NCI-H146 treated with DMSO at 0.1 percent for 48 hours (cell line): ENCODE results near the gene WWOX.

Source experiments
- DNase-seq: peaks from one replicate; lab custom pipeline; 2025; ENCODE audit not compliant: unreplicated experiment; lab: John Stamatoyannopoulos, UW

The WWOX gene

DNA sequence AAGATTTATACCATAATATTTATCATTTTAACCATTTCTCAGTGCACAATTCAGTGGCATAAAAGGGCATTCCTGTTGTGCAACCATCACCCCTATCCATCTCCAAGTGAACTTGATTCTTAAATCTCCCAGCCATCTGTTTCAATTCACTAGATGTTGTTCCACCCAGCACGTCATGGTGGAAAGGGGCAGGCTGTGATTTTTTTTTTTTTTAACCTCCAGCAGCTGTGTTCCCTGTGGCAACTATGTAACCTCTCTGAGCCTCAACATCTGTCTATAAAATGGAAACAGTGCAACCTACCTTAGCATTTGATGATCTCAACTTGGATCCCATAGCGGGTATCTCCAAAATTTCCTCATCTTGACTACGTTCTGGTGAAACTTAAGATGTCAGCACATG is 604.5 kb downstream of the WWOX start:
- DNase-seq, result no peak

DNA sequence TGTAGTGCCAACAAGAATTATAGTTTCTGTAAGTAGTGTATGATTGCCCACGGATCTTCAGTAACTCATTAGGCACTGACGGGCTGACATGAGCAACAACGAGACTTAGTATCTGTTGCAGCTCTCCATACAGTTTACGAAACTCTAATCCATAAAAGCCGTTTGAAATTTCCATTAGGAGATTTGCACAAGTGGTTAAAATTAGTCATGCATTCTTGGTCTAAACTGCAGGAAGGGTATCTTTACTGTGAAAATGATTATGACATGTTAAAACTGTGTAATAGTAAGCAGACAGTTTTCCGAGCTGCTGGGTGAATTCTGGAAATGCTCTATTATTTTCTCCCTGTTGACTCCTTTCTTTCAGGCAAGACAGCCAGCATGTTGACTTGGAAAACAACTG is 605.0 kb downstream of the WWOX start:
- no peak for DNase-seq

DNA sequence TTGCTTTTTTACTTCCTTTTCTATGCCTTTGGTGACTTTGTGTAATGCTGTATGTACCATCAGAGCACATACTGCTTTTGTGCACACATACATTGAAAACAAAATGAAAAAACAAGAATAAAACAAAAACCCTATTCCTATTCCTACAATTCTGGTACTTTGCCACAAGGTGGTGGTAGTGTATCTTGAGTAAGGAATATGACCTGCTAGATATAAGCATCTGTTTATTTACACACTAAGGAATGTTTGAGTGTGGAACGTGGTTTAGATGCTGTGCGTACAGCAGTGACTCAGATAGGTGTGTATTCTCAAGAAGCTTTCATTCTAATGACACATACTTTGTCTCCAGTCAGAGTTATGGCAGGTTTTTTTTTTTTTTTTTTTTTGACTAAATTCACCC is 606.2 kb downstream of the WWOX start:
- no peak for DNase-seq

DNA sequence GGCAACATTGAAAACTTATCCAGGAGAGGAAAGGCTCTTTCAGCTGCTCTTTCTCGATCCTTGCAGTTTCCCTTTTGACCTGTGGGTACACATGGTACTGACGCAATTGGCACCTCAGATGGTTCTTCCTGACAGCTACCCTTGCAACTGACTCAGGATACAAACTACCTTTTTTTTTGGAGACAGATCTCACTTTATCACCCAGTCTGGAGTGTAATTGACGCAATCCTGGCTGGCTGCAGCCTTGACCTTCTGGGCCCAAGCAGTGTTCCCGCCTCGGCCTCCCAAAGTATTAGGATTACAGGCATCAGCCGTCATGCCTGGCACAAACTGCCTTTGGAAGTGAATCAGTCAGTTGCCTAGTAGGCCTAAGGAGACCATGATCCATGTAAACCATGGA is 607.2 kb downstream of the WWOX start:
- DNase-seq, result no peak

DNA sequence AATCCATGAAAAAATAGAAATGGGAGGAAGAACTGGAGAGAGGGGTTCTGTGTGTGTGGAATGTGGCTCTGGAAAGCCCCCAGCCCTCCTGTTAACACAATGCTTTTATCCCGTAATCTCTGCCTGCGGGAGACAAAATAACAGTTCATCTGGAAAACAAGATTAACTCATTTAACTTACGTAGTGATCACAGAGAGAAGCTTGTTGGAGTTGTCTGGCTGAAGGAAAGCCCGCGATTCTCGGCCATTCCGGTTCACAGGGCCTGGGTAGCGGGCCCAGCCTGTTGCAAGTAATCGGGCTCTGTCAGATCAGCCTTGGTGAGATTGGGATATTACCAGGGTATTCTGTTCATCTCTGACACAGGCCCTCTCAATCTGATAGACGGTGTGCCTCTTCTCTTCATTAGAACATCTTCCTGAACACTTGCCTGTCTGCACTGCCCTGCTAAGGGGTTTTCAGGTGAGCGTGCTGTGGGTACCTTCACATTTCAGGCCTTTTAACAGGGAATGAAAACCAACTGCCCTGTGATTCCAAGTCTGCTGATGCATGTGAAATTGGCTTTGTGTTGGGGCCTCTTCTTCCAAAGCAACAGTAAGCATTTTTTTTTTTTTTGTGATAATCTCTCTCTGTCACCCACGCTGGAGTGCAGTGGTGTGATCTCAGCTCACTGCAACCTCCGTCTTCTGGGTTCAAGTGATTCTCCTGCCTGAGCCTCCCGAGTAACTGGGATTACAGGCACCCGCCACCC is 609.9 kb downstream of the WWOX start:
- no peak for DNase-seq

DNA sequence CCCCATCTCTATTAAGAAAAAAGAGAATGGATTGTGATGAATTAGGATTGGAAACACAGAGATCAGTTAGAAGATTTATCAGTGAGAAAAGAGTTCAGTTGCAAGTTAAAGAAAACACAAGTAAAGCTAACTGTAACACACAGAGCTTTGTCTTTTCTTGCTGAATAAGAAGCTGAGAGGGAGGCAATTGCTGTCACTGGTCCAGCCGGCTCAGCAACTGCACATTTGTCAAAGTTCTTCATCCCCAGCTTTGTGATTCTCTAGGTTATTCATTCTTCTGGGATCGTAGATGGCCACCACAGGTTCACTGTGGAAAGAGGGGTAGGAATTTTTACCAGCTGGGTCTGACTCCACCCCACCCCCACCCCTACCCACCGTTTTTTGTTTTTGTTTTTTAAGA is 615.7 kb downstream of the WWOX start:
- no peak for DNase-seq

DNA sequence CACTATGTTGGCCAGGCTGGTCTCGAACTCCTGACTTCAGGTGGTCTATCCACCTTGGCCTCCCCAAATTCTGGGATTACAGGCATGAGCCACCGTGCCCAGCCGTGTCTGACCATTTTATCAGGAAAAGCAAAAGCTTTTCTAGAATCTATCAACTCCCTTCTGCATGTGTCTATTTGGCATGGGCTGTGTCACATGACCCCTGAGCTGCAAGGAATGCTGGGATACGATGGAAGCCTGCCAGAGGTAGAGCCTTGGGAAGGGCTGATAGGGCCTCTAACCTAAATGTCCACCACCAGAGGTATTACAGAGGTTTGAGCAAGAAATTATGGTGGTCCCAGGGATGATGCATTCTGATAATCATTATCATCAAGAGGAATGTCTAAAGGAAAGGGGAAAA is 616.2 kb downstream of the WWOX start:
- no peak for DNase-seq

DNA sequence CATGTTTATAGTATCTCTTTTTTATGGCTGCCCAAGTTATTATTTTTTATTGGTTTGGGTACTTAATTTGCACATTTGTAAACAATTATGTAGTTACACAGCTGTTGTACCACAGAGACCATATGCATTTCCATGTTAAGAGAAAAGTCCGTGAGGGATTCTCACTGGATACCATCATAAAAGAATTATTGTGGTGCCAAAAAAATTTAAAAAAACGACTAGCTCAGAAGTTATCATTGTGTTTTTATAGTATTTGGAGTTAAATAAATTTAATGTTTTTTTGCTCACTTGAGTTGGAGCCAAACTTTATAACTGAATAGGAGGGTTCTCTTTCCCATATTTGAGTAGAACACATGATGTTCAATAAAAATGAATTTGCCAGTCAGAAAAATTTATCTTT is 618.7 kb downstream of the WWOX start:
- no peak for DNase-seq

DNA sequence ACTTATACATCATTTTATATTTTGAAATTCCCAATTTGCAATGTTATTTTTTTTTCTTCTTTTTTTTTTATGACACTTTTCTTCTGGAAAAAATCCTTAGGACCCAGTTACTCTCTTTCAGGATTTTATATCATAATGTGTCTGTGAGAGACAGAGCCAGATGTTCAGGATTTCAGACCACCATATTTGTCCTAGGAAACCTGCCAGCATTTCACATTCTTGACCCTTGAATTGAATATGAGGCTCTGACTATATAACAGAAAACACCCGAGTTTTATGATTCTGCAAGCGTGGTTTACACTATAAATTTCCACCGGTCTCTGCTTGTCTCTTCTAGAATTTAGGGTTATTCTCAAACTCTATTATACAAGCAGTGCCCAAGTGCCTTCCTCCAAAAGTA is 621.0 kb downstream of the WWOX start:
- DNase-seq, result no peak

DNA sequence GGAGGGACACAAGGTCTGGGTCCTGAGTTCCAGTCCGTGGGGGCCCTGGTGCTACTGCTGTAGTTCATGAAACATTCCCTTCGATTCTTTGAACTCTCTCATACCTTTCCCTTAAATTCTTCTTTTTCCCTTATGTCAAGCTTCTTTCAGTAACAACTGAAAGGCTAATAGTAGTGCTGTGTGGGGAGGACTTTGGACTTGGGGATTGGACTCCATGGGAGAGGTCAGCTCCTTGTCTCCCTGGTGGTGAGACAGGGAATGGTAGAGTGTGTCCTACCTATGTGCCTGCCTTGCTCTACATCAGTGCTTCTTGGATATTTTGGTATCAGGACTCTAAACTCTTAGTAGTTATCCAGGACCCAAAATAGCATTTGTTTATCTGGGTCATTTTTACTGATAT is 628.1 kb downstream of the WWOX start:
- DNase-seq, result no peak

DNA sequence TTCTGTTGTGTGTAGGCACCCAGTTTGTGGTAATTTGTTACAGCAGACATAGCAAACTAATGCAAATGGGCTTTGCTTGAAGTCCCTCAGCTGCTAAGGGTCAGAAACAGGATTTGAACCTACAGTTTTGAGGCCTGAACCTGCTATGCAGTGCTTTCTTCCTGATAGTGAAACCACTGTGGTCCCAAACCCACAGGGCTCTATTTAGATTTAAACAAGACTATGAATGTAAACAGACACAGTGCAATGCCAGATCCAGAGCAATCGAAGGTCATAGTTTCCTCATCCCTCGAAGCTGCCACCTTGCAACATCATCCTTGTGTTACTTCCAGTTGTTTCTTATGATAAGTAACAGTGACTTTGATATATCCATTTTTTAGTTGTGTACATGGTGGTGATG is 630.2 kb downstream of the WWOX start:
- no peak for DNase-seq

DNA sequence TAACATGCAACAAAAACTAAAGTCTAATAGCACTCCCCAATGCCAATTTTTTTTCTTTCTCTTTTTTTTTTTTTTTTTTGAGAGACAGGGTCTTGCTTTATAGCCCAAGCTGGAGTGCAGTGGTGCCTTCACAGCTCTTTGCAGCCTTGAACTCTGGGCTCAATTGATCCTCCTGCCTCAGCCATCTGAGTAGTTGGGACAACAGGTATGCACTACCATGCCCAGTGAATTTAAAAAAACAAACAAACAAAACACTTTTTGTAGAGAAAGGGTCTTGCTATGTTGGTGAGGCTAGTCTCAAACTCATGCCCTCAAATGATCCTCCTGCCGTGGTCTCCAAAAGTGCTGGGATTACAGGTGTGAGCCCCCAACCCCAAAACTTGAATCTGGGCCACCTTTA is 632.3 kb downstream of the WWOX start:
- no peak for DNase-seq

DNA sequence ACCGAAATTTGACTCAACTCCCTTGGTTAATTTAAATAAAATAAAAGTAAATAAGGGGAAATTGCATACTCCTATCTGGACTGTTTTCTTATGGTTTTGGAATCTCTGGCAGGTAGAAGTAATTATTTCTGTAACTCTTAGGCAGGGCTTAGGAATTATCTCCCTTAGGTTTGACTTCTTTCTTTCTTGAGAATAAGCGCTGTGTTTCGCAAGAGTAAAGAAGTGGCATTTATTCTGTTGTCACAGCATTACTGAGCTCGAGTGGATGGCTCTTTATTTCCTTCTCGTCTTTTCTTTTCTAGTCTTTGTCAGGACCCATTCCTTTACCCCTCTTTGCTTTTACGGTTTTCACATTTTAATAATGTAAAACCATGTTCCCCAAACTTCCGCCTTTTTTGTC is 633.2 kb downstream of the WWOX start:
- no peak for DNase-seq

DNA sequence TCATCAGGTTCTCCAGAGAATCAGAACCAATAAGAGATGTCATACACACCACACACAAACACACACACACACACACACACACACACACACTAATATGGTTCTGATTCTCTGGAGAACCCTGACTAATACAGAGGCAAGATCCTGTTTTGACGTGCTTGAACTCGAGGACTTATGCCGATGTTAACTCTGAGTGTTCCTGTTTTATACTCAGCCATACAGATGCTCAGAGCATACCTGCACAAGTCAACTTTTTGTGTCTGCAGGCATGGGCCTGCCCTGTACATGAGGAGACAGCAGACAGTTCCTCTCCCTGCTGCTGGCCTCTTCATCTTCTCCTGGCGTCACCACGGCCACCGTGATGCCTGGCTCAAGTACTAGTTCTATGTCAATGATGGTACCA is 635.9 kb downstream of the WWOX start:
- DNase-seq, result no peak

DNA sequence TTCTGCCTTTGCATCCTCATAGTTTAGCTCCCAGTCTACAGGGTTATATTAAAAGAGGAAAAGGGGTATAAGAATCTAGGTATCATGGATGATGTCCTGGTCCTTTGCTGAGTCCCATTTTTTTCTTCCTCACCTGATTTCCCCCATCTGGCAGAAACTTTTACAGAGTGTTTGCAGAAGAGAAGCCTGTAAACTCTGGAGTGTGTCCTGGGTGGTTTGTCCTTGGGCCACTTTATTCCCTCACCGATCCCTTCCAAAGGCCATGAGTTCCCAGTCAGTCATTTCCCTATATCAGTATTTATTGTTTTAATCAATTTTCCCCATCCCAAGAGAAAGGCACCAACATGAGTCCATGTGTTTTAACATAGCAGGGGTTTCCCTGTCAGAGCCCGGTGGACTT is 638.2 kb downstream of the WWOX start:
- no peak for DNase-seq

DNA sequence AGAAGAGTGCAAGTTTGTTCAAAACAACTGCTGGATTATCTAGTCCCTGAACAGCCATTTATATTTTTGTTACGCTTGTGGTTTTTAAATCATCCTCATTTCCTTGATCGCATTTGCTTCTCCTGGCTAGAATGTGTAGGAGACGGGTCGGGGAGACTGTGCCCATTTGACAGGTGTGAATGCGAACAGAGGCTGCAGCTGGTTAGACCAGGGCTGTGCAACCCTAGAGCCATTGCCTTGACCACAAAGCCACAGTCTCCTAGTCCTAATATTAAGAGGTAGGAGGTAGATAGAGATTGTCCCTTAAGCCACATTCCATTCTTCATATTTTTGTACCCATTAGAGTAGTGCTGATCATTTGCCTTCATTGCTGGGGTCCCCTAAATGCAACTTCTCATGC is 639.1 kb downstream of the WWOX start:
- no peak for DNase-seq

DNA sequence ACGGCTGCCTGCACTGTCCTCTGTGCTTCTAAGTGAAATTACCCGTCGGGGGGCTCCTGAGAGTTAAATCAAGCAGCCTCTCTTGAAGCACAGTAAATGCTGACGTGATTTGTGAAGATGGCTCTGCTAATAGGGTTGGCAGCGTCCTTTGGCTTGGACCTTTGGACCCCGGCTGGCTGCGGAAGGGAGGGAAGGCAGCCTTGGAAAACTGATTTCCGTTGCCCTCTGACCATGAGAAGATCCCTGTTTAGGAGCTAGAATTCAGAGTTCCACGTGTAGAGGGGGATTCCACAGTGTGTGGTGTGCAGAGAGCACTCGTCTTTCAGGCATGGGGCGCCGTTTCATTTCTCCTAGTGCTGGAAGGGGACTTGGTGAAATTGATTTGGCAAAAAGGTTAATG is 640.8 kb downstream of the WWOX start:
- no peak for DNase-seq

DNA sequence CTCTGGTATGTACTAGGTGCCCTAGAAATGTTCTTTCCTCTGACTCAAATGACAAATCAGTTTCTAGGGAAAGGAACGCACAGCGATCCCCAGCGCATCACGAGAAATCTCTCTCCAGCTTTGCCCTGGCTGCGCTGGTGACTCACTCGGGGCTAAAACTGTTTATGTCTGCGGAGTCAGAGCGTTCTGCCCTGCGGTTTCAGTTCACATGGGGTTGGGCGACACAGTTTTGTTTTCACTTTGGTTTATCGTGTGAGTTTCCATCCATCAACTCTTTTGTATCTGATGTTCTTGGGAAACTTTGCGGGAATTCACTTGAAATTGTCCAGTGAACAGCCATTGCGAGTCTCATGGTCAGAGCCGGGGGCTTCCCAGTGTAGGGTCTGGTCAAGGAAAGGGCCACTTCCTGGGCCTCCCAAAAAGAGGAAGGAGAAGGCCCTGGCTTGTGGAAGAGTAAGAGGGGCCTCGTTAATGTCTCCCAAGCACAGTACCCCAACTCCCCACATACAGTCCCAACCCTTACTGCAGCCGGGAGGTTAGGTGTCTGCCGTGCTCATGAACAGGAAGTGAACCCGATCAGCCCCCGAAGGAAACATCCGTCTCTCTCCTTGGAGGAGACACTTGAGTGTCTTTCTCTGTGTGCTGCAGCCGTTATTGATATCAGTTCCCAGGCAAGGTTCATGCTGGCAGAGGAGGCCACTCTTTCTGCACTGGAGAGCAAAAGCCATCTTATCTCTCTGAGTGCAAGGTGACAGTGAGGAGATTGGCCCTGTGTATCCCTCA is 643.2 kb downstream of the WWOX start:
- DNase-seq, result no peak

DNA sequence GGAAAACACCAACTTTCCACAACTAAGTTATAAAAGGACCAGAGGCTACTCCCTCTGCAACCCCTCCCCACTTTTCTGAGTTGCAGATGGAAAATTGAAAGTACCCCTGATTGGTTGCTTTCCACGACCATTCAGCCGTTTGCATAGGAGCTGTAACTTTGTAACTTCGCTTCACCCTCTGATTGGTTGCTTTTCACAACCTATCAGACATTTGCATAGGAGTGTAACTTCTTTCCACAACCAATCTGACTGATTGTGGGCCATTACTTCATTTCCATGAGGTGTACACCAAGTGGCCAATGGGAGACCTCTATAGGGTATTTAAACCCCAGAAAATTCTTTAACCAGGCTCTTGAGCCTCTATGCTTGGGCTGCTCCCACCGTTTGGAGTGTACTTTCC is 644.1 kb downstream of the WWOX start:
- DNase-seq, result no peak

DNA sequence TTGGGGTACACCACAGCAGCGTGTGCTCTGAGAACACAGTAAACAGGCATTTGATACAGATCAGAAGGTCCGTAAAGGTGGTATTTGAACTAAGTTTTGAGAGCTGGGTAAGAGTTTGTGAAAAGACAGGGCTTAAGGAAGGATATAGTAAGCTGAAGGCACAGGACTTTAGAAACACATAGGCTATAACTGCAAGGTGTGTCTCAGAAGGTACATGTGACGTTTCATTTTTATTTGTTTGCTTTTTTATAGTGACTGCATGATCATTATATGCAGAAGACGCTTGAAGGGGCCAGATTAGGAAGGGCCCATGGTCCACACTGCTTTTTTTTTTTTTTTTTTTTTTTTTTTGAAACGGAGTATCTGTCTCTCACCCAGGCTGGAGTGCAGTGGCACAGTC is 644.6 kb downstream of the WWOX start:
- no peak for DNase-seq

DNA sequence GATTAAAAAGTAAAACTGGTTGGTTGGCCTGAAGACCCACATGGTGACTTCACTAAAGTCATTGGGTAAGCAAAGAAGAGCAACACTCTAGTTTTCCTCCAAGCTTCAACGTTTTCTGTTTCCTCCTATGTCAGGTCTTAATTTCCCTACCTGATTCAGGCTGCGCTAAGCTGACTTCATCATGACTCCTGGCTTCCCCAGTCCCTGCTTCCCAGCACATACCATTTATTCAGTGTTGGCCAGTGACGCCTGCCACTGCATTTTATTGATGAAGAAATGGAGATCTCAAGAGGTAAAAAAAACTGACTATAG is 645.3 kb downstream of the WWOX start:
- DNase-seq, result no peak

DNA sequence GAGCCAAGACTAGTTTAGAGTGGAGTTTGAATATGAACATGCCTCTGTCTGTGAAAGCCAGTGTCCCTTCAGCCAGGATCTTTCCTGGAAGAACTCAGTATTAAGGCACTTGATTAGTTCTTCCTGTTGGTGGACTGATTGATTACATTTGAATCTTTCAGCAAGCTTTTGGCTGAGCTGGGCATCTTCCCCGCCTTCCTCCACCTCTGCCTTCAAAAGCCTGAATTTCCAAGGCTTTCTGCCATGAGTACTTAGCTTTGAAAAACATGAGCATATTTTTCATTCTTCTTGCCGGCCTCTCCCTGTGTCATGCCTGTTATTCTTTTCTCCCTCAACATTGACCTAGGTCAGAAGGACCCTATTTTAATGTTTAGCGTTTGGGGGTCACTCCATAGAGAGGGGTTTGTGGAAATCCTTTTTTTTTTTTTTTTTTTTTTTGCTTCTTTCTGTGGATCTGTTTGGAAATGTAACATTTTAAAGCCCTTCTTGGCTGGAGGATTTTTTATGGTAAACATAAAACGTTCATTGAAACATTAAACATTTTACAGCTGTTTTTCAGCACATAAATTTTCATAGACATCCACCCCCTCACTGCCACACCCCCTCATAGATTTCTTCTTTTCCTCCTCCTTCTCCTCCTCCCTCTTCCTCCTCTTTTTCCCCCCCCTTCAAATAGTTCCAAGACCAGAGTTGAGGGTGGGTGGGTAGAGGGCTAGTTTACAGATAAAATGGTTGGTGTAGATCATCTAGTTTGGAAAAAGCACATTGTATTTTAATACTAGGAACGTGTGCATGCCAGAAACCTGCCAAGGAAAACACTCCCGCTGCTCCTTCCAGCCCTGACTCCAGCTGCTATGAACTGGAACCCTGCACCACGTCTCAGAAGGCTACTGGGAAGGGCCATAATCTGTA is 645.9 kb downstream of the WWOX start:
- DNase-seq, result no peak
